GM18867 (cell line): Measurements from ENCODE around the gene IFITM5.
"Not testable (repeated sequence)": the region's sequence is repeated elsewhere in the genome, so short reads cannot be mapped to it uniquely, and the experiment has no call there.

Experiments
- ATAC-seq: cut with Tn5 transposase; IDR thresholded peaks from one replicate; pipeline ENCODE4 v1.9.1; 2021; ENCODE audit warnings: mild to moderate bottlenecking, moderate library complexity; ENCODE audit not compliant: unreplicated experiment

IFITM5 gene

DNA sequence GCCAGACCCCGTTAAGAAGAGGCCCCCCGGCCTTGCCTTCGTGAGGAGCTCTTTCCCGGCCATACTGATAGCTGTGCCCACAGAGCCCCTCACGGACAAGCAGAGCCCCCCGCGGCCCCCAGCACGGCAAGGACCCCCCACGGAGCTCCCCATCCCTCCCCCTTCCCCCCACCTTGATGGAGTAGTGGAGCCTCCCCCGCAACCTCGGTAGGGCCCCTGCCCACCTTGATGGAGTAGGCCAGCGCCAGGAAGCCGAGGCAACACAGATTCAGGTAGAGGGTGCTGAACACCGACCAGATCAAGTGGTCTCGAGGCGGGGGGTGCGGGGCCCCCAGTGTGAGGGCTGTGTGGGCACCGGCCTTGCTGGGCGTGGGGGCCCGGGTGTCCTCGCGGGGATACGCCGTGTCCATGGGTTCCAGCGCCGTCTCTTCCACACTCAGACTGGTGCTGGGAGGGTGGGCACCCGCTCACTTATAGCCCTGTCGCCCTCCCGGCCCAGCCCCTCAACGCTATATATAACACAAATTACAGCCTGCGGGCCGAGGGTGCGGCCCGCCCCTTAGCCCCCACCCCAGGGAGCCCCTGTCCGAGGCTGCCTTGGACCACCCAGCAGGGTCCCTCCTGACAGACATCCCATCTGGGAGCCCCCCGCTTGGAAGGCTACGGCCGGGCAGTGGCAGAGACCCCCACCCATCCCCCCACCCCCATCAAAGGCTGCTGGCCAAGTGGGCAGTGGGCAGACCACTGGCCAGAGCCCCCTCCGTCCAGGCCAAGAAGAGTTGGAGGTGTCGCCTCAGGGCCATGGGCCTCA is at the start of gene IFITM5:
Gene IFITM5, minus strand, starts transcription at position 446 of the 811 bp plus-strand sequence. Its CDS starts 36 bp downstream, at position 410.
- no peak for ATAC-seq

DNA sequence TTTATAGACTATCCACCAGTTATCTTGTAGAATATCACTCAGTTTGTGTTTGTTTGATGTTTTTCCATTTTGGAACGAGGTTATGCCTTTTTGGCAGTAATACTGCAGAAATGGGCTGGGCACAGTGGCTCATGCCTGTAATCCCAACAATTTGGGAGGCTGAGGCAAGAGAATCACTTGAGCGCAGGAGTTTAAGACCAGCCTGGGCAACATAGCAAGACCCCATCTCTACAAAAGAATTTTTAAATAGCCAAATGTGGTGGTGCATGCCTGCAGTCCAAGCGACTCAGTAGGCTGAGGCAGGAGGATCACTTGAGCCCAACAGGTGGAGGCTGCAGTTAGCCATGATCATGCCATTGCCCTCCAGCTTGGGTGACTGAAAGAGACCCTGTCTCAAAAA is 47.2 kb upstream of the IFITM5 start:
- no peak for ATAC-seq

DNA sequence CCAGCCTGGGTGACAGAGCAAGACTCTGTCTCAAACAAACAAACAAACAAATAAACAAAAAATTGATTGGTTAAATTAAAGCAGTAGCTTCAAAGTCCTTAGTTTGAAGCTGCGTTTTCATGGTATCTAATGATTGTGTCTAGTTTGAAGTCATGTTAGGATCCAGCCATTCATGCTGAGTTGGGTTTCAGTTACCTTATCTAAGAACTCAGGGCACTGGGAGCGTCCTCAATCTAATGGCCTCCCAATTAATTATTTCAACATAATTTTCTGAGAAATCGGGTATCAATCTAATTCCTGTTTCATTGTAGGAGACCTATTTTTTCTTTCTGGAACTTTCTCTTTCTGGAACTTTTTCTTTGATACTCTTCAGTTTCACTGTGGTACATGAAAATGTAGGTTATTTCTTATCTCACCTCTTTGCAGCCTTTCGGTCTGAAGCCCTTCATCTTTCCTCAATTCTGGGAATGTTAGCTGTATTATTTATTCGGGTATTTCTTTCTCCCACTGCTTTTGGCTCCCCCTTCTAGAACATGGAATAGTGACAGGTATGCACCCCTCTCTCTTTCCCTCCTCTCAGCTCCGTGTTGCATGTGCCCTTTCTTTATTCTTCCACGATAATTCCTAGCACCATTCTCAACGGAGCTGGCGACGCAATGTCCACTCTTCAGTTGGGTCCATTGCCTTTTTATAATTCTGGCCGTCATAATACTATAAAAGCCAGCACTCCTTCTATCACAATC is 45.7 kb upstream of the IFITM5 start:
- no peak for ATAC-seq

DNA sequence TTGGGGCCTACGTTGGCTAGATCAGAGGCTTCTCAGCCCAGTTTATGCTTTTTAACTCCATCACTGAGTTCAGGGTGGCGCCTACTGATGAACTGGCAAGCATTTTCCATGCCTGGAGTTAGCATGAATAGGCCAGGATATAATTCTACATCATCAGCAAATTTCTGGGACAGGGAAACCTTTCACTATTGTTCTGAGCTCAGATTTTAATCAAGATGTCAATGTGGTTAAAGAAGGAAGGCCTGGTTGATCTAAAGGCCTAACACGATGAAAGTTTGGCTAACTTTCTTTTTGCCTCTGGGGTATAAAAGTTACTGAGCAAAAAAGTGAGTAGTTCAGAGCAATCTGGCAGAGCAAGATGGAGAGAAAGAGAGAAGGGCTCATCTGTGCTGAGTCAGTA is 43.0 kb upstream of the IFITM5 start:
- no peak for ATAC-seq

DNA sequence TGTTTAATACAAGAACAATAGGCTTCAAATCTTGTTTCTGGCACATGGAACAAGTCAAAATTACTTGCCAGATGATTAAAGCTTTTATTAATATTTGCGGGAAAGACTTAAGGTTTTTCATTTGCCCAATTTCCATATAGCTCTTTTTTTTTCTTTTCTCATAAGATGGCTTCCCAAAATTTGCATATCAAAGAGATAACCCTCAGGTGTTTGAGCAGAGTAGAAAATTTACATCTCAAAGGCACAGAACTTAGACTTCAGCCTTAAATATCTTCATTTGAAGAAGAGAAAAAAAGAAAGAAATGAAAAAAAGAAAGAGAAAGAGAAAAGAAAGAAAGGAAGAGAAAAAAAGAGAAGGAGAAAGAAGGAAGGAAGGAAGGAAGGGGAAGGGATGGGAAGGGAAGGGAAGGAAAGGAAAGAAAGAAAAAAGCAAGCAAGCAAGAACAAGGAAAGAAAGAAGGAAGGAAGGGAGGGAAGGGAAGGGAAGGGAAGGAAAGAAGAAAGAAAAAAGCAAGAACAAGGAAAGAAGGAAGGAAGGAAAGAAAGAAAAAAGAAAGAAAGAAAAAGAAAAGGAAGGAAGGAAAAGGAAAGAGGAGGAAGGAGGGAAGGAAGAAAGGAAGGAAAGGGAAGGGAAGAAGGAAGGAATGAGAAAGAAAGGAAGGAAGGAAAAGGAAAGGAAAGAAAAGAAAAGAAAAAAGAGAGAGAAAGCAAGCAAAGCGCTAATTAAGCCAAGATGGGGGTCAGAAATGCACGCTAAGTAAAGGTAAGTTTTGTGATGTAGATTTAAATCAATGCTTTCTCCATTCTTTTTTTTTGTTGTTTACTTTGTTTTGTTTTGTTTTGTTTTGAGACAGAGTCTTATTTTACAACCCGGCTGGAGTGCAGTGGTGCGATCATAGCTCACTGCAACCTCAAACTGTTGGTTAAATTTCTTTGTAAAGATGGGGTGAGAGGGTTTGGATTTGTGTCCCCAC is 41.5 kb upstream of the IFITM5 start:
- ATAC-seq: no peak

DNA sequence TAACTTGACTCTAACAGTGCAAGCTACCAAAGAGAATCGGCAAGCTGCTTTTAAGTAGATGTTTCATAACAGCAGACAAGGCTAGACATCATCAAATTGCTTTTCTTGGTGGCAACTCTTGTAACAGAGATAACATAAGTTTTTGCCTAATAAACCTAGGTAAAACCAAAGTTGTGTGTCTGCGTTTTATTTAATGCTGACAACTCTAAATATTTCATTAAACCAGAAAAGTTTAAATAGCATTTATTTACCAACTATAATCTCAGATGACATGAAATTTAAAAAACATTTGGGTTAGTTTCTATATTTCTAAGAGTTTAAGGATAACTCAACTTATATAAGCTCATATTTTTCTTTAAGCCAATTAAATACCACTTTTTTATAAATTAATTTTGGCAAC is 40.6 kb upstream of the IFITM5 start:
- no peak for ATAC-seq

DNA sequence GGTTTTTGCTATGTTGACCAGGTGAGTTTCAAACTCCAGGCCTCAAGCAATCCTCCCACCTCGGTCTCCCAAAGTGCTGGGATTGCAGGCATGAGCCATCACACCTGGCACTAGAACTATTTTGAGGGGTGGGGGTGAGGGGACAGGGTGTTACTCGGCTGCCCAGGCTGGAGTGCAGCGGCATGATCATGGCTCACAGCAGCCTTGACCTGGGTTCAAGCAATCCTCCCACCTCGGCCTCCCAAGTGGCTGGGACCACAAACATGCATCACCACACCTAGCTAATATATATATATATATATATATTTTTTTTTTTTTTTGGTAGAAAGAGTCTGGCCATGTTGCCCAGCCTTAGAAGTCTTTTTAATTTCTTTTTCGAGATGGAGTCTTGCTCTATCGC is 38.4 kb upstream of the IFITM5 start:
- ATAC-seq: no peak

DNA sequence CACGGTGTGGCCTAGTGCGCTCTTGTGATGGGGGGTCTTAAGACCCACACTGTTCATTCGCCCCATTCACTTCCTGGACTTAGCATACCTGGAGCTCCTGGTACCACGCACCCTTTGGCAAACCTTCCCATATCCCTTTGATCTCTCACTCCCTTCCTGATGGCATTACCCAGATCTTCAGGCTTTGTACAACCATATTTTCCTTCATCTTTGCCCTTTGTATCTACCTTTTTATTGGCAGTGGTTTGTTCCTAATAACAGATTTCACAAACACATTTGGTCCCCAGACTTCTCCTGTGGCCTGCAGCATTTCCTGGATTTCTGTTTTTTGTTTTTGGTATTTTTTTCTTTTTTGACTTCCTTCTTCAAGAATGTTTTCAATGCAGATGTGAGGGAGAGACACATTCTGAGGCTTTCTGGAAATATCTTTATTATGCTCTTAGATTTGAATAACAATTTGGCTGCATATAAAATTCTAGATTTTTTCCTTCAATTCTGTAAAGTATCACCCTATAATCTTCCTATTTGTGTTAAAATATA is 37.4 kb upstream of the IFITM5 start:
- ATAC-seq: no peak

DNA sequence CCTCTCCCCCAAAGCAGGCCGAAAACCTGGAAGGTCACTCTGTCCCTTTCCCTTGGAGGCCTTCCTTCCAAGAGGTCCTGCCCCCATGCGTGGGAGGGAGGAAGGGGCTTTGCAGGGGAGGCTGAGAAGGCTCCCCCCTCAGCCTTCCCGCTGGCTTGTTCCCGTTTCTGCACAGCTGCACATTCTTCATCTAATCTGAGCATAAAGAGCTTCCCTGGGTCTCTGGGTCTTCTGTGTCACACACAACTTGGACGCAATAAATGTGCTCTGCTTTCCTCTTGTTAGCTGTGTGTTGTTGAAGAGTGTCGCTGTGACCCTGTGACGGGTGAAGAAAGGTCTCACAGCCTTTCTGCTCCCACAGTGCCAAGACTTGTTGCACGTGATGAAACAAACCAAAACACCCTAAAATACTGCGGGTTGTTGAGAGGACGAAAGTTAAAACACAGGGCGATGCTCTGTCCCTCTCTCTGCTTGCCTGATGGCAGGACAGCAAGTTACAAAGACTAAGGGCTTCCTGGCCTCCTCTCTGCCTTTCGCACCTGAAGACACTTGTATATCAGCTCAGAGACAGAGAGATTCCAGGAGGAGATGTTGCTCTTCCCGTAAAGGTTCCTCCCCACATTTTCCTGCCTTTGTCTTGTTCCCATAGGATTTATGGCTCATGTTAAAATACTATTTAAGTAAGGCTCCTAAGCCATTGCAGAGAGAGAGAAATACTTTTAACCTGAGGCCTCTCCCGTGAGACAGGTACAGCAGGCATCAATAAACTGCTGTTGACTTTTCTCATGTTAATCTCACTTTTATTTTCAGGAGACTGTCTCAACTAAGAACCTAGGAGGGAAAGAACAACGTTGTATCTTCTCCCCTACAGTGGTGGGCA is 36.7 kb upstream of the IFITM5 start:
- ATAC-seq: no peak

DNA sequence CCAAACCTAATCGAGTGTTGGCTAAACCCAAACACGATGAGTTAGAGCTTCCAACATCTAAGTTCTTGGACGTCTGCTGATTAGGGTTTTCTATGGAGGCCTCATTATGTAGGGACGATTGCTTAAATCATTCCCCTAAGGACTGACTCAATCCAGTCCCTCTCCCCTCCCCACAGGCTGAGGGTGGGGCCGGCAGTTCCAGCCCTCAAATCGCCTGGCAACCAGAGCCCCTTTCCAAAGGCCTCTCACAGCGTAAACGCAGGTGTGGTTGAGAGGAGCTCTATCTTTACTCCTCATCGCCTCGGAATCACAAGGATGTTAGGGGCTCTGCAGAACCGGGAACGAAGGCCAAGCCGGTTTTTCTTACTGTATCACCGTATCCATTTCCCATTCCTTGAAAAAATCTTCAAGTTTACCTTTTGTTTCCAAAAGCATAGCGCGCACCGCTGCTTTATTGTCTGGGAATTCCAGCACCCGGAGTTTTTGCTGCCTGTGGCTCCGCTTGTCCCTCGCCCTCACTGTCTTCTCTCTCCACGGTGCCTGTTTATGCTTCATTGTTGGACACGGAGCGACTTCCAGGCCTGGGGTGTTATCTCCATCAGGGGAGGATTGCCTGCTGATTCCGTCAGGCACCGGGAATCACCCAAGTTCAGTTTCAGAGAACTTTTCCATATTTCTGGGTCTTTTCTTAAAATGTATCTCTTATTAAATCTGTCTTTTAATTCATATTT is 35.1 kb upstream of the IFITM5 start:
- ATAC-seq: no peak

DNA sequence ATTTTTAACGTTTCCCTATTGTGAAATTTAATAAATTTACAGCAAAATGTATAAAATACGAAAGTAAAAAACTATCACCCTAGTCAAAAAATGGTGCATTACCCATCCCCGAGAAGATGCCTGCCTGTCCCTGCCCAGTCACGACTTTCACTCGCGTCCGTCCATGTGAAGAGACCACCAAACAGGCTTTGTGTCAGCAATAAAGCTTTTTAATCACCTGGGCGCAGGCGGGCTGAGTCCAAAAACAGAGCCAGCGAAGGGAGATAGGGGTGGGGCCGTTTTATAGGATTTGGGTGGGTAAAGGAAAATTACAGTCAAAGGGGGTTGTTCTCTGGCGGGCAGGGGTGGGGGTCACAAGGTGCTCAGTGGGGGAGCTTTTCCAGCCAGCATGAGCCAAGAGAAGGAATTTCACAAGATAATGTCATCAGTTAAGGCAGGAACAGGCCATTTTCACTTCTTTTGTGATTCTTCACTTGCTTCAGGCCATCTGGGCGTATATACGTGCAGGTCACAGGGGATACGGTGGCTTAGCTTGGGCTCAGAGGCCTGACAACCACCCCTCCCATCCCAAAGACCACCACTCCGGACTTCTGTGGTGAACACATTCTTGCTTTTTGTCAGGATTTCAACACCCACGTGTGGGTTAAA is 34.4 kb upstream of the IFITM5 start:
- ATAC-seq: not testable (repeated sequence)

DNA sequence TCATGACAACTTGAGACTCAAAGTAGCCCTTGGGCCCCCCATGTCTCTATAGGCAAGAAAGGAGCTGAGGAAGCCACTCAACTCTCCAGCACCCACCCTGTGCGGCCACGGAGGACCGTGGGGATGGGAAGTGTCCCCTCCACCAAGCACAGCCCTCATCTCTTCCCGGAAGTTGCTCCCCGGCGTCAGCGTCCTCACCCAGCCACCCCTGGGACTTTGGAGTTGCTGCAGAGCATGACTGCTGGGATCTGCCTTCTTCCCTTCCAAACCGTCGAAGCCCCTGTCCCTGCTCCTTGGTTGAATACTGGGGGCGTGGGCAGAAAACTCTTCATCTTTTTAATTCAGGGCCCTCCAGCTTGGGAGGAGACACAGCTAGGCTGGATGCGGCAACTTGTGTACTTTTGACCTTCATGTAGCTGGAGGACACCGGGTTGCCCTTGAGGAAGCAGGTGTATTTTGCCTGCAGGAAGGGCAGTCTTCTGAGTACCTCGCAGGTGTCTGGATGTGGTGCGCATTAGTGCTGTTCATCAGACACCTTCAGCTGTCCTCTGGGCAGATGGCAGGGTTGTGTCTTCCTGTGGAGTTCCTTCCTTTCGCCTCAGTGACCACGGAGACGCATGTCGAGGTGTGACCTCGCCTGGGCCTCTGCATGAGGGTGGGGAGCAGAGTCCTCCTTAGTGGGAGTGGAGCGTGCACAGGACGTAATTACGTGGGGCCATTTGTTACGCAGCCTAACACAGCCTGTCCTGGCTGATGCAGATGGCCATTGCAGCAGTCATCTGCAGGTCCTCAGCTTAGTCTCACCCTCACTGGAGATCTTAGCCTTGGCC is 33.5 kb upstream of the IFITM5 start:
- ATAC-seq: no peak

DNA sequence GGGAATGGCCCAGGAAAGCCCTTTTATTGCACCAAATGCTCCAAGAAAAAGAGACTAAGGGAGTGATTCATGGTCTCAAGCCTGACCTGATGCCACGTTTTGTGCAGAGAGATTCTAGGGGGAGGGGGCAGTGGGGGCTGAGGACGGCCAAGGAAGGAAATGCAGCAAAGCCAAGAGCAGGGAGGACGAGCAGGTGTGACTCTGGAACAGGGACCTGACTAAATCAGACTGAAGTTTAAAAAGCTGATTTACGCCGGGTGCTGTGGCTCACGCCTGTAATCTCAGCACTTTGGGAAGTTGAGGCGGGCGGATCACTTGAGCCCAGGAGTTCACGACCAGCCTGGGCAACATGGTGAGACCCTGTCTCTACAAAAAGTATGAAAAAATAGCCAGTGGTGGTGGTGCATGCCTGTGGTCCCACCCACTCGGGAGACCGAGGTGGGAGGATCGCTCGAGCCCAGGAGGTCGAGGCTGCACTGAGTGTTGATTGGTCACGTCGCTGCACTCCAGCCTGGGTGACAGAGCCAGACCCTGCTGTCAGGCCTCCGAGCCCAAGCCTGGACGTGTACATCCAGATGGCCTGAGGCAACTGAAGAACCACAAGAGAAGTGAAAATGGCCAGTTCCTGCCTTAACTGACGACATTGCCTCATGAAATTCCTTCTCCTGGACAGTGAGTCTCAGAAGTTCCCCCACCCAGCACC is 32.2 kb upstream of the IFITM5 start:
- no peak for ATAC-seq

DNA sequence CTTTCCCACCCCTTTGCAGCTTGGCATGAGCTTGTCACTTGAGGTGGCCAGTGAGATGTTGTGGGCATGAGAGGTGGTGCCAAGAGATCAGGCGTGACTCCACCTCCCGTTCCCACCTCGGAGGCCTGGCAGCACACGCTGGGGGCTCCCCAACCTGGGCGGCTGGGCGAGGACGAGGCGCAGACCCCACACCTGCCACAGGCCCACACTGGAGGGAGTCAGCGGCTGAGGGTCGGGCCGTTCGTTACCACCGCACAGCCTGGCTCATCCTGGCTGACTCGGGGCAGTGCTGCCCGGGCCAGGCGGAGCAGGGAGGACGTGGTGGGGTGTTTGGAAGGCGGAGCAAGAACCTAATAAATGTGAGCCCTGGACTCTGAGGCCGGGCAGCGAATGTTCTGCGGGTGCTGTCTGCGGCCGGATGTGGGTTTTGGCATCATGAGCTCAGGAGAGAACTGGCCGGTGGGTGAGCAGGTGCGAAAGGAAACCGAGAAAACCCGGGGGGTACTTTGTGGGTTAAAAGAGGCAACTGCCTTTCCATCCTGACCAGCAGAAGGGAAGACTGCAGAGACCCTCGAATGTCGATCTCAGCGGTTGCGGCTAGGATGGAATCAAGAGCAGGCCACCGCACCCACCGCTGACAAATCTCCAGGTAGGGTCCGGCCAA is 31.5 kb upstream of the IFITM5 start:
- ATAC-seq: no peak

DNA sequence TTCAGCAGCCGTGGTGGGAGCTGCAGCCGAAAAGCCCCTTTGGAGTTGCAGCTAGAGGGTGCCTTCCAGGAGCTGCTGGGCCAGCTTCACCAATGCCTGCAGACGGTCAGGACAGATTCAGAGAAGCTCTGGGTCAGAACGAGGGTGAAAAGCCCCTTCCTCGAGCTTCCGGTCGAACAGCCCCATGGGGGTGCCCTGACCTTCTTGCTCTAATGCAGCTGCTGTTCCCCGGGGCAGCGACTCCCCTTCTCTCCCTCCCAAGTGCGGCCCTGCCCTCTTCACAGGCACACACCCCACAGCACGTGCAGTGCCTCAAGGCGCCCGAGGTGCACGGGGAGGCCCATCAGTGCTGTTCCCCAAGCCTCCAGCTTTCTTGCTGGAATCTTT is 31.0 kb upstream of the IFITM5 start:
- no peak for ATAC-seq

DNA sequence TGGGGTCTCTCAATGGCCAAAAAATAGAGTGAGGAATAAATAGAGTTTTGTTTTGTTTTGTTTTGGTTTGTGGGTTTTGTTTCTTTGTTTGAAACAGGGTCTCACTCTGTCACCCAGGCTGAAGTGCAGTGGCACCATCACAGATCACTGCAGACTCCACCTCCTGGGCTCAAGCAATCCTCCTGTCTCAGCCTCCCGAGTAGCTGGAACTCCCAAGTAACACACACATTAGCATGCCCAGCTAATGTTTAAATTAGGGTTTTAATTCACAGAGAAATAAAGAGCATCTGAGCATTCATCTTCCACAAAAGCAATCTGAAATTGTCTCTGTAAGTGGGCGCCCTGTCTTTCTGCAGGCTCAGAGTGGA is 30.5 kb upstream of the IFITM5 start:
- ATAC-seq: no peak
